ENCODE measurements around the gene ENAH. TPM values are rescaled to one million over a fixed set of nuclear protein-coding genes. Genes with fewer than 3 reads are reported as not detected.

The ENAH gene
- total RNA-seq, 1 experiment from 2014 or later = 285 TPM

GRCh38 chr1:225555821-225556220 is 97.1 kb downstream of the ENAH start:
- no peak overlapping the region for H3K23ac ChIP-seq (ENCODE audit: insufficient read length, low read depth, low read length)
- no peak overlapping the region for H2BK12ac ChIP-seq (ENCODE audit: insufficient read length, low read depth, low read length)
- no peak overlapping the region for H2BK5ac ChIP-seq (ENCODE audit: insufficient read length, low read length)
- no peak overlapping the region for H2BK120ac ChIP-seq (ENCODE audit: low read depth, low read length, poor library complexity, severe bottlenecking)
- no peak overlapping the region for H2AFZ ChIP-seq (ENCODE audit: low read length)
- H3K79me1 ChIP-seq (ENCODE audit: insufficient read depth, low read depth, low read length, poor library complexity, severe bottlenecking) = peaks cover 3% of the 10 kb centered on the region
- H3K14ac ChIP-seq (ENCODE audit: insufficient read depth, low read length) = no peak overlapping the region
- no peaks in the 10 kb centered on the region for H3K4me1 ChIP-seq (ENCODE audit: insufficient read depth, low read length)
- H3K27me3 Mint-ChIP-seq (ENCODE audit: low read depth) = no peaks in the 10 kb centered on the region
- H3K27ac Mint-ChIP-seq = peak overlapping the region in 1 of 3 experiments; percentile 49; a peak in 1 of 7 replicates
- WGBS (ENCODE audit: extremely low coverage, insufficient read length, low lambda C conversion rate) = no CpG with 5 or more reads among the region's 4 CpGs
- no peaks in the 10 kb centered on the region for H3K23me2 ChIP-seq (ENCODE audit: insufficient read length, low read depth, low read length, poor library complexity, severe bottlenecking)
- no peak overlapping the region for H4K91ac ChIP-seq (ENCODE audit: insufficient read length, low read depth, low read length)
- H3K79me2 ChIP-seq (ENCODE audit: insufficient read depth, low read length) = no peaks in the 10 kb centered on the region; the same call in 1 of the 2 replicates
- no peak overlapping the region for H3K56ac ChIP-seq (ENCODE audit: insufficient read length, low read depth, low read length)
- TF ChIP-seq, protein P1, sequence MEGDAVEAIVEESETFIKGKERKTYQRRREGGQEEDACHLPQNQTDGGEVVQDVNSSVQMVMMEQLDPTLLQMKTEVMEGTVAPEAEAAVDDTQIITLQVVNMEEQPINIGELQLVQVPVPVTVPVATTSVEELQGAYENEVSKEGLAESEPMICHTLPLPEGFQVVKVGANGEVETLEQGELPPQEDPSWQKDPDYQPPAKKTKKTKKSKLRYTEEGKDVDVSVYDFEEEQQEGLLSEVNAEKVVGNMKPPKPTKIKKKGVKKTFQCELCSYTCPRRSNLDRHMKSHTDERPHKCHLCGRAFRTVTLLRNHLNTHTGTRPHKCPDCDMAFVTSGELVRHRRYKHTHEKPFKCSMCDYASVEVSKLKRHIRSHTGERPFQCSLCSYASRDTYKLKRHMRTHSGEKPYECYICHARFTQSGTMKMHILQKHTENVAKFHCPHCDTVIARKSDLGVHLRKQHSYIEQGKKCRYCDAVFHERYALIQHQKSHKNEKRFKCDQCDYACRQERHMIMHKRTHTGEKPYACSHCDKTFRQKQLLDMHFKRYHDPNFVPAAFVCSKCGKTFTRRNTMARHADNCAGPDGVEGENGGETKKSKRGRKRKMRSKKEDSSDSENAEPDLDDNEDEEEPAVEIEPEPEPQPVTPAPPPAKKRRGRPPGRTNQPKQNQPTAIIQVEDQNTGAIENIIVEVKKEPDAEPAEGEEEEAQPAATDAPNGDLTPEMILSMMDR (conservative IDR thresholded peaks at IDR 0.05) = no peak
- no peak overlapping the region for H4K5ac ChIP-seq (ENCODE audit: insufficient read length, low read depth, low read length)
- no peaks in the 10 kb centered on the region for H4K20me1 ChIP-seq (ENCODE audit: control insufficient read depth, insufficient read depth, insufficient read length)
- no peak overlapping the region for H2AK5ac ChIP-seq (ENCODE audit: insufficient read length, low read length)
- H3K4ac ChIP-seq (ENCODE audit: low read depth, low read length) = no peak overlapping the region
- no peak overlapping the region for H3K9ac ChIP-seq (ENCODE audit: extremely low read depth, insufficient read length, low read length)
- H2BK15ac ChIP-seq (ENCODE audit: low read depth, low read length) = no peak overlapping the region
- H3K9me3 ChIP-seq (ENCODE audit: control insufficient read depth, low read depth, low read length) = no peaks in the 10 kb centered on the region
- H4K8ac ChIP-seq (replicated peaks; ENCODE audit: insufficient read length, low read depth, low read length) = no peak overlapping the region
- H2BK20ac ChIP-seq (ENCODE audit: low read depth, low read length, poor library complexity, severe bottlenecking) = no peak overlapping the region
- no peaks in the 10 kb centered on the region for H3K27me3 ChIP-seq (ENCODE audit: insufficient read depth, low read length)
- no peak overlapping the region for H3K4me2 ChIP-seq (ENCODE audit: insufficient read depth, insufficient read length, low read length)
- peaks cover 51 to 74% (median 68%) of the 10 kb centered on the region in 3 experiments for H3K36me3 Mint-ChIP-seq (ENCODE audit: insufficient read depth in 1 of 3, low read depth in 3 of 3)
- no peaks in the 10 kb centered on the region for H3K4me1 Mint-ChIP-seq
- no peak overlapping the region for H3K18ac ChIP-seq (ENCODE audit: insufficient read length, low read depth, low read length)
- H3T11ph ChIP-seq (ENCODE audit: low read length) = no peak overlapping the region
- no peak for DNase-seq
- no peak overlapping the region for H3K4me3 Mint-ChIP-seq
- peaks cover 7 to 13% of the 10 kb centered on the region in 2 experiments; a peak in 4 of 5 replicates for H3K9me3 Mint-ChIP-seq
- no peak overlapping the region for H3K27ac ChIP-seq (ENCODE audit: insufficient read length, low read depth, low read length)
